Effector CD8-positive, alpha-beta T cell (primary cell): ENCODE measurements around the gene RGS7BP.
"Not testable (repeated sequence)": the region's sequence is repeated elsewhere in the genome, so short reads cannot be mapped to it uniquely, and the experiment has no call there.

Source experiments
- DNase-seq: peaks from one replicate; lab custom pipeline; 2025; lab: John Stamatoyannopoulos, UW

The RGS7BP gene

GRCh38 chr5:64558641-64559040, 52.8 kb downstream of the RGS7BP start:
- not testable (repeated sequence) for DNase-seq

DNA sequence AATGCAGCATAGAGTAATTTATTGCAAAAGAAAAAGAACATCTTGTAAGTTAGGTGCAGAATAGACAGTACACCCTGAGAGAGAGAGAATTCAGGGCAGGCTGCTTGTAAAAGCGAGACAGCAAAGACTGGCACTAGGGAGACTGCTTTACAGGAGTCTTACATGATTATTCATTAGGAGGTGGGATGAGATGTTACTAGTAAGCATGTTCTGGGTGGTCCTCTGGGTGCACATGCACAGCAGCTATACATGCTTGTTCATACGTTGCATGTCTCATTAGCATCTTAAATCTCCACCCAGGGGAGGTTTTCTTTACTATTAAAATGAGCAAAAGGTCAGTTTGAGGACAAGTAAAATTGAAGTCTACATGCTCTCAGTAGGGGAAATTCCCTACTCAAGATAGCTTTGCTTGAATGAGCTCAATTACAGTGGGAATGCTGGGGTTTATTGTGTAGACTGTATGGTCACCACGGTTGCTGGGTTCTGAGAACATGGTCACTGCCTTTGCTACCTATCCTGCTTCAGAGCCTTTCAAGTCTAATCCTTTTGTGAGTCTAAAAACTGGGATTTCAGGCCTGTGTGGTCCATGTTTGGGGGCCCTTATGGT, 60.6 kb downstream of the RGS7BP start:
- DNase-seq: no peak

- DNase-seq: no peak
Measured at GRCh38 chr5:64569858-64570257, 64.0 kb downstream of the RGS7BP start.

- DNase-seq: no peak
Measured at GRCh38 chr5:64570395-64570996, 64.7 kb downstream of the RGS7BP start.

GRCh38 chr5:64575561-64575960, 69.7 kb downstream of the RGS7BP start:
- no peak for DNase-seq

- no peak for DNase-seq
Measured at GRCh38 chr5:64576250-64576649, 70.4 kb downstream of the RGS7BP start.

DNA sequence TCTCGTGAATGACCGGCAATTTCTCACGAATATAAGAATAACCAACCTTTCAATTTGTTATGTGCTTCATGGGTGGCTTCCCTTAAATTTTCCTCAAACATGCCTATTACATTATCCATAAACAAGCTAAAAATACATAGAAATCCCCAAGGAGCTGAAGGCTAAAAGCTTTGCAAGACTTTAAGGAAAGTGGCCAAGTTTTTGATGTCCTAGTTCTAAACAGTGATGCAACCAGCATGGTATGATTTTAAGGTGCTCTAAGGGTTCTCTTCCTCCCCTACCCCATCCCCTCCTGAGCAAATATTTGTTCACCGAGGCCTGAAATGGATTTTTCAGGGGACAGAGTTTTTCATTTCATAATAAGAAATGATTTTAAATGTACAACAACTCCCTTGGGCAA, 79.8 kb downstream of the RGS7BP start:
- no peak for DNase-seq

GRCh38 chr5:64587370-64587769, 81.6 kb downstream of the RGS7BP start:
- DNase-seq: no peak

DNA sequence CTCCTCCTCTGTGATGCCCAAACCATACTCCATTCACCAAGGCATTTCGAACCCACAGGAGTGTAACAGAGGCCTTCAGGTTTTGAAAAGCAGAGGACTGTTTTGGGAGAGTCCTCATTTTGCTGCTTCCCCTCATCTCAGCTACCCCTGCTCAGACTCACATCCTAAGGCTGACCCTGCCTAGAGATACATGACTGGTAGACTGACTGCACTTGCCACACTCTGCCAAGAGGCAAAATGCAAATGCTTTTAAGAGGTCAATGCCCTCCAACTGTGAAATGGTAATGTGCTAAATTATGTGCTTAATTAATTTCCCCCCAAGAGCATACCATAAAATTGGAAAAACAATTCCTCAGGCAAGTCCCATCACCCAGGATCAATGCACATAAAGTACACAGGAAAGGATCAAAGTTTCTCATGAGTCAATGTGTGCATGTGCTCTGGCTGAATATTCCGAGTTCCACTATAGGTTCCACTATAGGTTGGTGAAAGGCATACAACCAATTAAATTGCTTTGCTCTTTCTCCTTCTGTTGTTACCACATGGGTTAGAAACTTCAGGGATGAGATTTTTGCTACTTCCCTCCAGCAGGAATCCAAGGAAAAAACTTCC, 87.0 kb downstream of the RGS7BP start:
- DNase-seq: no peak

- DNase-seq: no peak
Measured at GRCh38 chr5:64594025-64594424, 88.2 kb downstream of the RGS7BP start.

DNA sequence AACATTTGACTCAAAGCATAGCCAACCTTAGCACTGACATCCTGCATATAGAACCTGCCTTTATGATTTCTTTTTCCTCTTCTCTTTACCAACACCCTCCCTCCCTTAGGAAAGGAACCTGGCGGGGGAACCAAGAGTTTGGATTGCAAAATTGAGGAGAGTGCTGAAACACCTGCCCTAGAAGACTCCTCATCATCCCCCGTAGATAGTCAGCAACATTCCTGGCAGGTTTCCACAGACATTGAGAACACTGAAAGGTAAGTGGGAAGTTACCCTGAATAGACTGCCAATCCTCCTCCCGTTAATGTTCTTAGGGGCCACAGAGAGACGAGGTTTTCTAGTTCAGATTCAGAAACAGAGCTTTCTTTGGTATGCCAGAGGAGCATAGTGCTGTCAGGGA, 88.8 kb downstream of the RGS7BP start:
- no peak for DNase-seq

DNA sequence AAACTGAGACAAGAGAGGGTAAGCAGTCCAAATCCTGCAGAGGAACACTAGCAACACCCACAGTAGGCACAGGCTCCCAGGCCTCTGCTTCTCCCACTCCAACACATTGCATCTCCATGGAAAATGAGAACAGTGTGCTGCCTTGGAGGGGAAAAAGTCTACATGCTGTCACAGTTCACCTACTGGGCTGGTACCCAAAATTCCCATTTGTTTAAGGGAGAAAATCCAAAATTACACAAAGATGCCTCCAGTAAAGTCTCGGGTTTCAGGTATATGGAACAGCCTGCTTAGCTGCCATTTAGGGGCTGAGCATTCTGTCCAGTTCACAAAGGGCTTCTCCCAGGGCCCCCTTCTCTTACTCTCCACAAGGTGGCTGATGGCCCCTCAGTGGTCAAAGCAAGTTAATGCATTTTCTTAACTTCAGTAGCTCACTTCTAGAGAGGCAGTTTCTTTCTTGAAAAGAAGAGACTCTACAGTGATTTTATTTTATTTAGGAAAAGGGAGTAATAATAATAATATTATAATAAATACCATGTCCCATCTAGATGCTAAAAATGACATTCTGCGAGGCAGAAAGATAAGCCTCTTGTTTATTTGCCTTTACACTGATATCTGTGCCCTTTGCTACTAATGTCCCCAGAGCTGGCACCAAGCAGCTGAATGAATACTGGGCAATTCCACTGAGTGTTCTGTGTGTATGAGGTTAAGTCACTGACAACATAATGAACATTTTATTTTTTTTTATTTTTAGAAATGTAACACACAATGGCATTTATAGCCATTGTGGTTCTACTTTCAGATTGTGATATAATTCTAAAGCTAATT, 89.4 kb downstream of the RGS7BP start:
- no peak for DNase-seq

GRCh38 chr5:64599226-64599625, 93.4 kb downstream of the RGS7BP start:
- no peak for DNase-seq

DNA sequence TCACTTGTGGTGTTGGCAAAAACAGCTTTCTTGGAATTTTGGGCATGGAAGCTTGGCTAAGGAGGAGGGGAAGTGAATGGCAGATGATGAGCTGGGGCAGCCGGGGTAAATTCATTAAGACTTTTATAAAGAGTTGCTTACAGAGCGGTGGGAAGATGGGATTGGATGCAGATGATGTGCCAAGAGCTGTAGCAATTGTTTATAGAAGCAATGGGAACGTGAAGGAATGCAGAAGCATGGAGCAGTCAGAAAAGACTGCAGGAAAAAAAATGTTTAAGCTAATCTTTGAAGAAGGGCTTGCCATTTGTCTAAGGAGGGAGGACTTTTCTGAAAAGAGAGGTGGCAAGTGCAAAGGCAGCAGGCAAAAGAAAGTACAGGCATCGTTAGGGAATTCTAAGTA, 97.9 kb downstream of the RGS7BP start:
- no peak for DNase-seq

DNA sequence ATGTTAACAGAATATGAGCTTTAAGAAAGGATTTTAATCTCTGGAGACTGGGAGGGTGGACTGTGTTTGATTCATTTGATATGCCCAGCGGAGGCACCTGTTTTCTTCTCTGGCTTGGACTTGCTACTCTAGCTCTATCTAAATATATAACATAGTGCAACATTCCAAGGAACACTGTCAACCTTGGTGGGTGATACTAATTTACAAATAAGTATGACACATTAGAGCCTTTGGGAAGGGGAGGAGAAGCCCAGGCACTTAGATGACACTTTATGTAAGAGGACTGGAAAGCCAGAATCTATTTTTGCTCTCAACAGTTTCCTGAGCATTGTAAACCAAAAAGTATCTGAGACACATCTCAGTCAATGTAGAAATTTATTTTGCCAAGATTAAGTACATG, 101.1 kb downstream of the RGS7BP start:
- no peak for DNase-seq

- no peak for DNase-seq
Measured at GRCh38 chr5:64612344-64612961, 106.6 kb downstream of the RGS7BP start.

GRCh38 chr5:64615895-64616294, 110.1 kb downstream of the RGS7BP start:
- no peak for DNase-seq

DNA sequence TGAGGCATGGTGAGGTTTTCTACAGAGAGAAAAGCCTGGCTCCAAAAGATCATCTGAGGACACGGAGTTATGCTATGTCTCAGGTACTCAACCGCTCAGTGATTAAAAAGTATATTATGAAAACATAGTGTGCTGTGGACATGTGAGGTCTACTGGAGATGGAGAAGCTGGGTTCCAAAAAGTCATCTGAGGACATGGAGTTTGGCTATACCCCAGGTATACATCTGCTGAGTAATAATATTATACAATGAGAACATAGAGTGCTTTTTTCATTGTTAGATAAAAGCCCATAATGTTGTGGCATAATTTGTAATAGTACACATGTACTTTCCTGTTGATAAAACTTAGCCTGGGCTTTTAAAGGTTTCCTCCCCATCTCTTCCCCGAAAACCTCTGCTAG, 113.8 kb downstream of the RGS7BP start:
- no peak for DNase-seq

GRCh38 chr5:64622991-64623390, 117.2 kb downstream of the RGS7BP start:
- DNase-seq: no peak

GRCh38 chr5:64625678-64626077, 119.9 kb downstream of the RGS7BP start:
- DNase-seq: no peak

DNA sequence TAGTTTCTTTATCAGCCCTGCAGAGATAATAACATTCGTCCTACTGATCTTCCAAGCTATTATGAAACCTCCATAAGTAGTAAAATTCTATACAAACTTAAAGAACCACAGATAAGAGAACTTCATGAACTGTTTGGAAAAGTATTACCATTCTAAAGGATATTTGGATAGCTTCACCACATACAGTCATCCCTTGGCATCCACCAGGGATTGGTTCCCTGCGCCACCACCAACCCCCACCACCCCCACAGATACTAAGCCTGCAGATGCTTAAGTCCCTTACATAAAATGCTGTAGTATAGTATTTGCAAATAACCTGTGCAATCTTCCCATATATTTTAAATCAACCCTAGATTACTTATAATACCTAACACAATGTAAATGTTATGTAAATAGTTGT, 123.1 kb downstream of the RGS7BP start:
- DNase-seq: no peak

DNA sequence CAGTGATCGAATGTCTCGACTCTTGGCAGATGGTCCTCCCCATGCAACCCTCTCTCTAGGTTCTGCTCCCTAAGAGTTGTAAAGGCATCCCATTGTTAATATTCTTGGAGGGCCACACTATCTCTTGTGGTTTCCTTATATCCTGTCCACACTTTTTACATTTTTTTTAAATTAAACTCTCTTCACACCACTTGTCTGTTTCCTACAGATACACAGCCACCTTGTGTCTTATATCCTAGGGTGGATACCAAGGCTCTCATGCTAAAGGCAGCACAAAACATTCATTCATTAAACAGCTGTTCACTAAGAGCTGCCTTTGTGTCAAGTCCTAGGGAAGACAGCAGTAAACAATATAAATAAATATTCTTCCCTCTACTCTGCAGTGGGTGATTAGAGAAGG, 124.0 kb downstream of the RGS7BP start:
- no peak for DNase-seq
